ENCODE data around the gene DYNLT4.
A peak's percentile ranks its signal among the peaks of the same experiment; 100 is the strongest.
"Not testable (repeated sequence)": the region's sequence is repeated elsewhere in the genome, so short reads cannot be mapped to it uniquely, and the experiment has no call there.

Gene DYNLT4

GRCh38 chr1:44802306-44803061, 4.7 kb downstream of the DYNLT4 start:
- H3K27me3 ChIP-seq (ENCODE audit: control insufficient read depth in 2 of 2, insufficient read depth in 2 of 2, low read length in 2 of 2), result no peaks in the 10 kb centered on the region
- peak overlapping the region in 1 of 2 donors; percentile 66 for H3K4me3 ChIP-seq (ENCODE audit: low read length in 2 of 2)
- peak overlapping the region in 1 of 2 donors; percentile 15 for H3K9ac ChIP-seq (ENCODE audit: low read depth in 1 of 2, low read length in 2 of 2)
- H3K36me3 ChIP-seq (ENCODE audit: control insufficient read depth in 2 of 2, insufficient read depth in 2 of 2, low read length in 2 of 2), result peaks cover 14 to 15% of the 10 kb centered on the region in 2 donors
- H3K27ac ChIP-seq (ENCODE audit: low read depth in 2 of 2, low read length in 2 of 2), result peak overlapping the region in 1 of 2 donors; percentile 11
- H3K4me1 ChIP-seq (ENCODE audit: control insufficient read depth in 2 of 2, insufficient read depth in 2 of 2, low read length in 2 of 2), result peaks cover 26 to 28% of the 10 kb centered on the region in 2 donors
- H3K9me3 ChIP-seq (ENCODE audit: control insufficient read depth in 2 of 2, low read length in 2 of 2), result no peaks in the 10 kb centered on the region

GRCh38 chr1:44801491-44802305, 5.5 kb downstream of the DYNLT4 start:
- Histone ChIP-seq H3K4me3 (ENCODE audit: low read length in 2 of 2) (peak overlapping the region; percentile 17 to 66), H3K27me3 (ENCODE audit: control insufficient read depth in 2 of 2, insufficient read depth in 2 of 2, low read length in 2 of 2) (no peaks in the 10 kb centered on the region), H3K27ac (ENCODE audit: low read depth in 2 of 2, low read length in 2 of 2) (peak overlapping the region in 1 of 2 donors; percentile 11), H3K36me3 (ENCODE audit: control insufficient read depth in 2 of 2, insufficient read depth in 2 of 2, low read length in 2 of 2) (peaks cover 14 to 15% of the 10 kb centered on the region in 2 donors), H3K4me1 (ENCODE audit: control insufficient read depth in 2 of 2, insufficient read depth in 2 of 2, low read length in 2 of 2) (peaks cover 18 to 20% of the 10 kb centered on the region in 2 donors), H3K9me3 (ENCODE audit: control insufficient read depth in 2 of 2, low read length in 2 of 2) (no peaks in the 10 kb centered on the region), H3K9ac (ENCODE audit: low read depth in 1 of 2, low read length in 2 of 2) (peak overlapping the region in 1 of 2 donors; percentile 15)

GRCh38 chr1:44799770-44800584, 7.2 kb downstream of the DYNLT4 start, which contains the start of gene PLK3:
Gene PLK3 (plus strand): TSS chr1:44800377. CDS start chr1:44800464, 87 bp downstream.
- H3K4me1 ChIP-seq (ENCODE audit: control insufficient read depth in 2 of 2, insufficient read depth in 2 of 2, low read length in 2 of 2), result peaks cover 12 to 16% of the 10 kb centered on the region in 2 donors
- peak within 1 kb of the TSS; percentile 75 to 87 for H3K4me3 ChIP-seq (ENCODE audit: low read length in 2 of 2)
- H3K9ac ChIP-seq (ENCODE audit: low read depth in 1 of 2, low read length in 2 of 2), result peak within 1 kb of the TSS; percentile 86 to 93
- H3K27ac ChIP-seq (ENCODE audit: low read depth in 2 of 2, low read length in 2 of 2), result peak within 1 kb of the TSS; percentile 96
- peaks cover 10 to 11% of the 10 kb centered on the region in 2 donors for H3K36me3 ChIP-seq (ENCODE audit: control insufficient read depth in 2 of 2, insufficient read depth in 2 of 2, low read length in 2 of 2)
- H3K27me3 ChIP-seq (ENCODE audit: control insufficient read depth in 2 of 2, insufficient read depth in 2 of 2, low read length in 2 of 2), result no peaks in the 10 kb centered on the region
- H3K9me3 ChIP-seq (ENCODE audit: control insufficient read depth in 2 of 2, low read length in 2 of 2), result no peaks in the 10 kb centered on the region

GRCh38 chr1:44798481-44799365, 8.4 kb downstream of the DYNLT4 start:
- Histone ChIP-seq H3K36me3 (ENCODE audit: control insufficient read depth in 2 of 2, insufficient read depth in 2 of 2, low read length in 2 of 2) (peaks cover 2 to 6% of the 10 kb centered on the region in 2 donors), H3K27me3 (ENCODE audit: control insufficient read depth in 2 of 2, insufficient read depth in 2 of 2, low read length in 2 of 2) (no peaks in the 10 kb centered on the region), H3K27ac (ENCODE audit: low read depth in 2 of 2, low read length in 2 of 2) (no peak overlapping the region), H3K4me1 (ENCODE audit: control insufficient read depth in 2 of 2, insufficient read depth in 2 of 2, low read length in 2 of 2) (peaks cover 12 to 16% of the 10 kb centered on the region in 2 donors), H3K4me3 (ENCODE audit: low read length in 2 of 2) (no peak overlapping the region), H3K9me3 (ENCODE audit: control insufficient read depth in 2 of 2, low read length in 2 of 2) (no peaks in the 10 kb centered on the region), H3K9ac (ENCODE audit: low read depth in 1 of 2, low read length in 2 of 2) (peak overlapping the region; percentile 32 to 93)

GRCh38 chr1:44797886-44798285, 9.3 kb downstream of the DYNLT4 start:
- H3K36me3 ChIP-seq (ENCODE audit: control insufficient read depth in 2 of 2, insufficient read depth in 2 of 2, low read length in 2 of 2); H3K4me3 ChIP-seq (ENCODE audit: low read length in 2 of 2); H3K27ac ChIP-seq (ENCODE audit: low read depth in 2 of 2, low read length in 2 of 2); H3K9me3 ChIP-seq (ENCODE audit: control insufficient read depth in 2 of 2, low read length in 2 of 2); H3K9ac ChIP-seq (ENCODE audit: low read depth in 1 of 2, low read length in 2 of 2); H3K27me3 ChIP-seq (ENCODE audit: control insufficient read depth in 2 of 2, insufficient read depth in 2 of 2, low read length in 2 of 2): not testable (repeated sequence)
- H3K4me1 ChIP-seq (ENCODE audit: control insufficient read depth in 2 of 2, insufficient read depth in 2 of 2, low read length in 2 of 2), result peaks cover 12 to 16% of the 10 kb centered on the region in 2 donors

- no peak overlapping the region for H3K27ac ChIP-seq (ENCODE audit: low read depth in 2 of 2, low read length in 2 of 2)
- H3K4me3 ChIP-seq (ENCODE audit: low read length in 2 of 2), result no peak overlapping the region
- no peaks in the 10 kb centered on the region for H3K27me3 ChIP-seq (ENCODE audit: control insufficient read depth in 2 of 2, insufficient read depth in 2 of 2, low read length in 2 of 2)
- H3K9ac ChIP-seq (ENCODE audit: low read depth in 1 of 2, low read length in 2 of 2), result no peak overlapping the region
- no peaks in the 10 kb centered on the region for H3K36me3 ChIP-seq (ENCODE audit: control insufficient read depth in 2 of 2, insufficient read depth in 2 of 2, low read length in 2 of 2)
- no peaks in the 10 kb centered on the region for H3K9me3 ChIP-seq (ENCODE audit: control insufficient read depth in 2 of 2, low read length in 2 of 2)
- H3K4me1 ChIP-seq (ENCODE audit: control insufficient read depth in 2 of 2, insufficient read depth in 2 of 2, low read length in 2 of 2), result peaks cover 0 to 7% of the 10 kb centered on the region in 2 donors
Measured at GRCh38 chr1:44792736-44793502, 14.2 kb downstream of the DYNLT4 start.

- no peaks in the 10 kb centered on the region for H3K36me3 ChIP-seq (ENCODE audit: control insufficient read depth in 2 of 2, insufficient read depth in 2 of 2, low read length in 2 of 2)
- no peak overlapping the region for H3K9ac ChIP-seq (ENCODE audit: low read depth in 1 of 2, low read length in 2 of 2)
- no peaks in the 10 kb centered on the region for H3K9me3 ChIP-seq (ENCODE audit: control insufficient read depth in 2 of 2, low read length in 2 of 2)
- H3K4me1 ChIP-seq (ENCODE audit: control insufficient read depth in 2 of 2, insufficient read depth in 2 of 2, low read length in 2 of 2), result peaks cover 6 to 12% of the 10 kb centered on the region in 2 donors
- H3K27me3 ChIP-seq (ENCODE audit: control insufficient read depth in 2 of 2, insufficient read depth in 2 of 2, low read length in 2 of 2), result no peaks in the 10 kb centered on the region
- no peak overlapping the region for H3K4me3 ChIP-seq (ENCODE audit: low read length in 2 of 2)
- peak overlapping the region in 1 of 2 donors; percentile 20 for H3K27ac ChIP-seq (ENCODE audit: low read depth in 2 of 2, low read length in 2 of 2)
Measured at GRCh38 chr1:44790968-44791801, 16.0 kb downstream of the DYNLT4 start.

GRCh38 chr1:44788120-44788860, 18.9 kb downstream of the DYNLT4 start, which contains the start of gene BEST4:
Gene BEST4 (minus strand): TSS chr1:44788170. CDS start chr1:44787705, 465 bp downstream.
- Histone ChIP-seq H3K36me3 (ENCODE audit: control insufficient read depth in 2 of 2, insufficient read depth in 2 of 2, low read length in 2 of 2) (no peaks in the 10 kb centered on the region), H3K27me3 (ENCODE audit: control insufficient read depth in 2 of 2, insufficient read depth in 2 of 2, low read length in 2 of 2) (no peaks in the 10 kb centered on the region), H3K9me3 (ENCODE audit: control insufficient read depth in 2 of 2, low read length in 2 of 2) (no peaks in the 10 kb centered on the region), H3K9ac (ENCODE audit: low read depth in 1 of 2, low read length in 2 of 2) (no peak within 1 kb of the TSS), H3K27ac (ENCODE audit: low read depth in 2 of 2, low read length in 2 of 2) (no peak within 1 kb of the TSS), H3K4me1 (ENCODE audit: control insufficient read depth in 2 of 2, insufficient read depth in 2 of 2, low read length in 2 of 2) (peaks cover 21 to 25% of the 10 kb centered on the region in 2 donors), H3K4me3 (ENCODE audit: low read length in 2 of 2) (no peak within 1 kb of the TSS)

Data from mucosa of rectum (tissue), 2 donors.